Sigmoid colon (tissue), 3 donors: ENCODE measurements around the gene RUNX2.

Source experiments
- CTCF ChIP-seq, 4 experiments: fragments of 450-650 bp in 3 of 4; fragments of 200-600 bp in 1 of 4; IDR thresholded peaks; one replicate each; pipeline ENCODE4 v1.5.1; 2016 to 2019; ENCODE audit warnings: antibody characterized with exemption in 4 of 4, mild to moderate bottlenecking in 3 of 4, moderate library complexity in 2 of 4
- POLR2A ChIP-seq, 2 donors: fragments of 450-650 bp; IDR thresholded peaks; one replicate each; pipeline ENCODE4 v1.6.1; 2016; ENCODE audit warnings: antibody characterized with exemption in 2 of 2, mild to moderate bottlenecking in 2 of 2, moderate library complexity in 2 of 2

- TF ChIP-seq CTCF (IDR thresholded peaks at IDR 0.05) (peak in 1 of 4 experiments; percentile 21), POLR2A (IDR thresholded peaks at IDR 0.05) (no peak)
Observed at GRCh38 chr6:45663251-45664221, 335.4 kb downstream of the RUNX2 start.
